HG02938 (cell line): ENCODE measurements around the gene IFT122.
"Not testable (repeated sequence)": the region's sequence is repeated elsewhere in the genome, so short reads cannot be mapped to it uniquely, and the experiment has no call there.

ENCODE experiments used
- ATAC-seq: cut with Tn5 transposase; IDR thresholded peaks from one replicate; pipeline ENCODE4 v1.9.1; 2021; ENCODE audit warnings: mild to moderate bottlenecking, moderate library complexity; ENCODE audit not compliant: unreplicated experiment

IFT122 gene

GRCh38 chr3:129532261-129532660, 92.2 kb downstream of the IFT122 start:
- ATAC-seq: no peak

GRCh38 chr3:129533406-129533805, 93.4 kb downstream of the IFT122 start:
- ATAC-seq: no peak

GRCh38 chr3:129534428-129535027, 94.5 kb downstream of the IFT122 start:
- no peak for ATAC-seq

GRCh38 chr3:129535075-129535474, 95.1 kb downstream of the IFT122 start:
- ATAC-seq: no peak

- ATAC-seq: no peak
Measured at GRCh38 chr3:129536374-129536667, 96.3 kb downstream of the IFT122 start.

GRCh38 chr3:129536804-129537203, 96.8 kb downstream of the IFT122 start:
- no peak for ATAC-seq

- ATAC-seq: no peak
Measured at GRCh38 chr3:129539206-129539605, 99.2 kb downstream of the IFT122 start.

GRCh38 chr3:129540776-129541516, 100.9 kb downstream of the IFT122 start:
- no peak for ATAC-seq

- ATAC-seq: no peak
Measured at GRCh38 chr3:129542747-129543146, 102.7 kb downstream of the IFT122 start.

- no peak for ATAC-seq
Measured at GRCh38 chr3:129543156-129543790, 103.2 kb downstream of the IFT122 start, which contains the start of gene H1-8. TSS of gene H1-8 (plus strand) at chr3:129543175. CDS start at chr3:129543219, 44 bp downstream.

GRCh38 chr3:129543999-129544398, 104.0 kb downstream of the IFT122 start:
- no peak for ATAC-seq

- not testable (repeated sequence) for ATAC-seq
Measured at GRCh38 chr3:129545951-129546350, 105.9 kb downstream of the IFT122 start.

- no peak for ATAC-seq
Measured at GRCh38 chr3:129547241-129547640, 107.2 kb downstream of the IFT122 start.

- ATAC-seq: no peak
Measured at GRCh38 chr3:129548104-129548965, 108.3 kb downstream of the IFT122 start.

GRCh38 chr3:129549006-129549800, 109.2 kb downstream of the IFT122 start:
- no peak for ATAC-seq

GRCh38 chr3:129549805-129550204, 109.8 kb downstream of the IFT122 start:
- no peak for ATAC-seq

GRCh38 chr3:129552287-129553050, 112.4 kb downstream of the IFT122 start:
- ATAC-seq: no peak

GRCh38 chr3:129553171-129553570, 113.1 kb downstream of the IFT122 start:
- no peak for ATAC-seq

GRCh38 chr3:129553719-129554118, 113.7 kb downstream of the IFT122 start:
- no peak for ATAC-seq
